GM23248 (cell line): ENCODE measurements around the gene AGTRAP. TPM values are rescaled to one million over a fixed set of nuclear protein-coding genes. Genes with fewer than 3 reads are reported as not detected.

Experiments used
- DNase-seq: peaks from one replicate; pipeline ENCODE4 v3.0.0-alpha.2; 2015
- H2AFZ ChIP-seq: fragments of 200-600 bp; sonication (generic); 2 replicates; pipeline ENCODE4 v1.6.1; 2016; ENCODE audit warnings: antibody characterized with exemption
- H3F3A ChIP-seq: fragments of 200-600 bp; sonication (generic); 2 replicates; pipeline ENCODE4 v1.6.1; 2016; ENCODE audit warnings: mild to moderate bottlenecking, antibody characterized with exemption, mixed run types; ENCODE audit not compliant: insufficient read depth
- H3K27ac ChIP-seq: fragments of 200-600 bp; sonication (generic); 2 replicates; pipeline ENCODE4 v1.5.1; 2016; ENCODE audit warnings: mild to moderate bottlenecking
- H3K27me3 ChIP-seq: fragments of 200-600 bp; sonication (generic); replicated peaks from 2 replicates; pipeline ENCODE4 v1.6.1; 2016; ENCODE audit warnings: mild to moderate bottlenecking; ENCODE audit not compliant: insufficient read depth
- H3K36me3 ChIP-seq: fragments of 200-600 bp; sonication (generic); 2 replicates; pipeline ENCODE4 v1.6.1; 2016; ENCODE audit warnings: low read depth, mild to moderate bottlenecking
- H3K4me1 ChIP-seq: fragments of 200-600 bp; sonication (generic); 2 replicates; pipeline ENCODE4 v1.6.1; 2016; ENCODE audit warnings: mild to moderate bottlenecking; ENCODE audit not compliant: insufficient read depth
- H3K4me2 ChIP-seq: fragments of 200-600 bp; sonication (generic); one replicate; pipeline ENCODE4 v1.6.1; 2016; ENCODE audit warnings: mild to moderate bottlenecking; ENCODE audit not compliant: unreplicated experiment
- H3K4me3 ChIP-seq: fragments of 200-600 bp; sonication (generic); 2 replicates; pipeline ENCODE4 v1.5.1; 2016; ENCODE audit warnings: mild to moderate bottlenecking
- H3K79me2 ChIP-seq: fragments of 200-600 bp; sonication (generic); 2 replicates; pipeline ENCODE4 v1.6.1; 2016; ENCODE audit warnings: mild to moderate bottlenecking; ENCODE audit not compliant: insufficient read depth
- H3K9ac ChIP-seq: fragments of 200-600 bp; sonication (generic); 2 replicates; pipeline ENCODE4 v1.6.1; 2016; ENCODE audit warnings: mild to moderate bottlenecking
- H3K9me2 ChIP-seq: fragments of 200-600 bp; sonication (generic); 2 replicates; pipeline ENCODE4 v1.6.1; 2016; ENCODE audit warnings: mixed run types, mild to moderate bottlenecking, moderate library complexity; ENCODE audit not compliant: insufficient read depth
- H3K9me3 ChIP-seq: fragments of 200-600 bp; sonication (generic); one replicate; pipeline ENCODE4 v1.6.1; 2017; ENCODE audit warnings: low read depth
- H4K20me1 ChIP-seq: fragments of 200-600 bp; sonication (generic); 2 replicates; pipeline ENCODE4 v1.6.0; 2016; ENCODE audit not compliant: insufficient read depth
- EZH2 ChIP-seq: fragments of 200-600 bp; sonication (generic); IDR thresholded peaks from 2 replicates; pipeline ENCODE4 v1.6.1; 2018; ENCODE audit warnings: antibody characterized with exemption, mild to moderate bottlenecking; ENCODE audit not compliant: insufficient read depth, poor library complexity, severe bottlenecking
- EZH2phosphoT487 ChIP-seq: fragments of 200-600 bp; sonication (generic); IDR thresholded peaks from 2 replicates; pipeline ENCODE4 v1.6.1; 2018; ENCODE audit warnings: antibody characterized with exemption, moderate library complexity, mild to moderate bottlenecking, low read depth; ENCODE audit not compliant: insufficient read depth
- WGBS, 2 experiments: methylation state at CpG; one replicate each; pipeline ENCODE4 v1.1.6; 2015 to 2017; ENCODE audit warnings: low lambda C conversion rate in 2 of 2, low coverage in 1 of 2; ENCODE audit errors: missing lambda C conversion rate in 2 of 2; 5-methylcytosine and 5-hydroxymethylcytosine counted together
- in situ Hi-C: fragments of 300-500 bp; cut with MboI; formaldehyde crosslinking; loops from 2 replicates; pipeline ENCODE4 v1.15.0; 2020
- polyA plus RNA-seq: library from polyadenylated mRNA; unstranded; fragments of >200 nt; fragmentation: Nextera tagmentation; extraction: Ambion mirVana; gene quantifications from 2 replicates; pipeline ENCODE4 v1.2.1, GENCODE V29; 2016
- total RNA-seq: library from RNA; depleted of rRNA; stranded (reverse); fragments of >200 nt; shearing (Covaris generic); gene quantifications from 2 replicates; pipeline ENCODE4 v1.2.3, GENCODE V29; 2014

AGTRAP gene
- total and polyA plus RNA-seq, 2 experiments from 2014 or later, result 113 to 121 TPM

GRCh38 chr1:11767922-11768704 lies 32.2 kb downstream of the AGTRAP start:
- Histone ChIP-seq H3K36me3 (no peaks in the 10 kb centered on the region), H3K9me2 (no peaks in the 10 kb centered on the region), H3K9ac (no peak overlapping the region), H3K9me3 (no peaks in the 10 kb centered on the region), H2AFZ (no peak overlapping the region), H3K4me2 (no peak overlapping the region), H3F3A (no peaks in the 10 kb centered on the region), H3K79me2 (no peaks in the 10 kb centered on the region), H4K20me1 (no peaks in the 10 kb centered on the region), H3K27me3 (no peaks in the 10 kb centered on the region), H3K4me3 (no peak overlapping the region), H3K4me1 (no peaks in the 10 kb centered on the region), H3K27ac (no peak overlapping the region)
- 29% methylated on average over 16 of the region's 16 CpGs for WGBS, 2 experiments
- in situ Hi-C loops, result no loop called here
- TF ChIP-seq EZH2, result no peak
- no peak for TF ChIP-seq EZH2phosphoT487
- peak; percentile 63 for DNase-seq

GRCh38 chr1:11768821-11769220 lies 32.9 kb downstream of the AGTRAP start:
- Histone ChIP-seq H3K27ac (no peak overlapping the region), H3K9ac (no peak overlapping the region), H2AFZ (no peak overlapping the region), H3K27me3 (no peaks in the 10 kb centered on the region), H3K79me2 (no peaks in the 10 kb centered on the region), H3K4me3 (no peak overlapping the region), H3F3A (no peaks in the 10 kb centered on the region), H3K4me1 (no peaks in the 10 kb centered on the region), H3K36me3 (no peaks in the 10 kb centered on the region), H3K9me3 (no peaks in the 10 kb centered on the region), H4K20me1 (no peaks in the 10 kb centered on the region), H3K9me2 (no peaks in the 10 kb centered on the region), H3K4me2 (no peak overlapping the region)
- WGBS, 2 experiments, result 29 to 47% methylated on average over 4 of the region's 4 CpGs
- peak; percentile 22 for DNase-seq
- in situ Hi-C loops, result no loop called here
- no peak for TF ChIP-seq EZH2
- TF ChIP-seq EZH2phosphoT487, result no peak

- in situ Hi-C loops, result no loop called here
- no peaks in the 10 kb centered on the region for H3K4me1 ChIP-seq
- H3K4me3 ChIP-seq, result no peak overlapping the region
- no peak overlapping the region for H3K4me2 ChIP-seq
- H3K9ac ChIP-seq, result no peak overlapping the region
- H3K27ac ChIP-seq, result no peak overlapping the region
- no peaks in the 10 kb centered on the region for H3K36me3 ChIP-seq
- H3K27me3 ChIP-seq, result no peaks in the 10 kb centered on the region
- DNase-seq, result no peak
- 64 to 67% methylated on average over 4 of the region's 4 CpGs for WGBS, 2 experiments
- no peaks in the 10 kb centered on the region for H4K20me1 ChIP-seq
- TF ChIP-seq EZH2phosphoT487, result no peak
- TF ChIP-seq EZH2, result no peak
- H3F3A ChIP-seq, result no peaks in the 10 kb centered on the region
- no peaks in the 10 kb centered on the region for H3K9me2 ChIP-seq
- no peaks in the 10 kb centered on the region for H3K9me3 ChIP-seq
- no peaks in the 10 kb centered on the region for H3K79me2 ChIP-seq
- H2AFZ ChIP-seq, result no peak overlapping the region
Observed at GRCh38 chr1:11769274-11769673, 33.3 kb downstream of the AGTRAP start.

GRCh38 chr1:11770011-11770410 lies 34.1 kb downstream of the AGTRAP start:
- H3K27me3 ChIP-seq, result no peaks in the 10 kb centered on the region
- H3K4me3 ChIP-seq, result no peak overlapping the region
- H4K20me1 ChIP-seq, result no peaks in the 10 kb centered on the region
- H3F3A ChIP-seq, result no peaks in the 10 kb centered on the region
- no peaks in the 10 kb centered on the region for H3K4me1 ChIP-seq
- no peaks in the 10 kb centered on the region for H3K9me2 ChIP-seq
- TF ChIP-seq EZH2, result no peak
- TF ChIP-seq EZH2phosphoT487, result no peak
- no peak overlapping the region for H2AFZ ChIP-seq
- no peaks in the 10 kb centered on the region for H3K9me3 ChIP-seq
- DNase-seq, result no peak
- in situ Hi-C loops, result no loop called here
- H3K4me2 ChIP-seq, result no peak overlapping the region
- H3K9ac ChIP-seq, result no peak overlapping the region
- H3K36me3 ChIP-seq, result no peaks in the 10 kb centered on the region
- no peak overlapping the region for H3K27ac ChIP-seq
- H3K79me2 ChIP-seq, result no peaks in the 10 kb centered on the region

- 63 to 69% methylated on average over 11 of the region's 11 CpGs for WGBS, 2 experiments
- H3K4me3 ChIP-seq, result no peak overlapping the region
- no peaks in the 10 kb centered on the region for H3K4me1 ChIP-seq
- H3K4me2 ChIP-seq, result no peak overlapping the region
- in situ Hi-C loops, result no loop called here
- H3K27ac ChIP-seq, result no peak overlapping the region
- H3K79me2 ChIP-seq, result no peaks in the 10 kb centered on the region
- H3K9ac ChIP-seq, result no peak overlapping the region
- TF ChIP-seq EZH2 (no peak), EZH2phosphoT487 (no peak)
- no peaks in the 10 kb centered on the region for H3K27me3 ChIP-seq
- H4K20me1 ChIP-seq, result no peaks in the 10 kb centered on the region
- H3F3A ChIP-seq, result no peaks in the 10 kb centered on the region
- H2AFZ ChIP-seq, result no peak overlapping the region
- H3K9me3 ChIP-seq, result no peaks in the 10 kb centered on the region
- no peaks in the 10 kb centered on the region for H3K36me3 ChIP-seq
- no peaks in the 10 kb centered on the region for H3K9me2 ChIP-seq
- no peak for DNase-seq
Observed at GRCh38 chr1:11771481-11772043, 35.6 kb downstream of the AGTRAP start.
